Activated CD4-positive, alpha-beta T cell treated with anti-CD3 and anti-CD28 coated beads, Interleukin-2, amount 50 U/mL, for 4 hours (primary cell): Measurements from ENCODE around the gene CCDC9B.

ENCODE experiments used
- DNase-seq, 2 experiments: peaks; one replicate each; pipeline ENCODE4 v3.0.0-alpha.2; 2020

CCDC9B gene

DNA sequence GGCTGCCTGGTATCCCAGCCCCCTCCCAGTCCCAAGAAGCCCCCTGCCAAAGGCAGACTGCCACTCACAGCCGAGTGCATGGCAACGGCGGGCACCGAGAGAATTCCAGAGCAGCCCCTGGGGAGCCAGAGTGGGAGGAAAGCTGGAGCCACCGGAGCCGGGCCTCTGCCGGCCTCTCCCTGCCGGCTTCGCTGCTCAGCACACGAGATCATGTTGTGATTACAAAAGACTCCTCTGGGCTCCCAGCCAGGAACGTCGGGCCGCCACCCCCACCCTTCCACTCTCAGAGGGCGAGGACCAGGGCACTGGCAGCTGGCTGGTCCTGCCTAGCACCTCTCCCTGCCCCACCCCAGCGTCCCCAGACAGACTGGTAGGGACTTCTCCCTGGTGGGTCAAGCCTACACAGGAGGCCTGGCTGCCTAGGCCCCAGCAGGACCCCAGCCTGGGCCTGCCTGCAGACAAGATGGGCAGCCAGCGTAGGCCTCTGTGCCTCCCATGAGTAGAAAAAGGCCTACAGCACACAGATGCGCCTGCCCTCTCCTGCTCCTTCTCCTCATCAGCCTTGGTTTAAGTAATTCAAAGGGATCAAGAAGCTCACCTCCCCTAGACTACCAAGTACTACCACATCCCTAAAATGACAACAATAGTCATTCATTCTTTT, at the start of gene CCDC9B:
CCDC9B (minus strand) TSS at position 200 of the 661 bp plus-strand sequence; CDS start at position 80, 120 bp downstream.
- DNase-seq, result no peak

DNA sequence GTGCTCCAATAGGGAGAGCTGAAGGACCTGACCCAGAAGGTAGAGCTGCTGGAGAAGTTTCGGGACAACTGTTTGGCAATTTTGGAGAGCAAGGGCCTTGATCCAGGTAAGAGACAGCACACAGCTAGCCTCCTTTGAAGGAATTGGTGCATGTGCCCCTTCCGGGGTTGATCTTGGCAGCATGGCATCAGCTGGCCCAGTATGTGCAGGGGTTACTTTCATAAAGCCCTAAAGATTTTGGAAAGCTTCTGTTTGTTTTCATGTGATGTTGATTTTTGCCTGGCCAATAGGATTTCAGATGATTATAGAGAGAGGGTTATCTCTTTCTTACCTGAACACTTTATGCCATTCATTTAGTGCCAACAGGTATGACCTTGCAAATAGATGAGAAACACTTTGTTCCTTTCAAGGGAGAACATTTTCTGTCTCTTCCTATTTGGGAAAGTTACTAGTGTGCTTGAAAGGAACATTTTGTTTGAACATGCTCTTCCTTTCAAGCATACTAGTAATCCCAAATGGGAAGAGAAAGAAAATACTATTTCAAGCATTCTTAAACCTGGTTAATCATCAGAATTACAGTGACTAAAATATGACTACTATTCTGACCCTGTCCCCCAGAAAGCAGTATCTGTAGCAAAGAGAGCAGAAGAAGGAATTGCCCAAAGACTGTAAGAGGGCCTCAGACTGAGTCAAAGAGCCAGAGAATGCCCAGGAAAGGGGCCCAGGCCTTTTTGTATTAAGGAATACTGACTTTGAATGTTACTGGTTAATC, 49.3 kb upstream of the CCDC9B start:
- no peak for DNase-seq

DNA sequence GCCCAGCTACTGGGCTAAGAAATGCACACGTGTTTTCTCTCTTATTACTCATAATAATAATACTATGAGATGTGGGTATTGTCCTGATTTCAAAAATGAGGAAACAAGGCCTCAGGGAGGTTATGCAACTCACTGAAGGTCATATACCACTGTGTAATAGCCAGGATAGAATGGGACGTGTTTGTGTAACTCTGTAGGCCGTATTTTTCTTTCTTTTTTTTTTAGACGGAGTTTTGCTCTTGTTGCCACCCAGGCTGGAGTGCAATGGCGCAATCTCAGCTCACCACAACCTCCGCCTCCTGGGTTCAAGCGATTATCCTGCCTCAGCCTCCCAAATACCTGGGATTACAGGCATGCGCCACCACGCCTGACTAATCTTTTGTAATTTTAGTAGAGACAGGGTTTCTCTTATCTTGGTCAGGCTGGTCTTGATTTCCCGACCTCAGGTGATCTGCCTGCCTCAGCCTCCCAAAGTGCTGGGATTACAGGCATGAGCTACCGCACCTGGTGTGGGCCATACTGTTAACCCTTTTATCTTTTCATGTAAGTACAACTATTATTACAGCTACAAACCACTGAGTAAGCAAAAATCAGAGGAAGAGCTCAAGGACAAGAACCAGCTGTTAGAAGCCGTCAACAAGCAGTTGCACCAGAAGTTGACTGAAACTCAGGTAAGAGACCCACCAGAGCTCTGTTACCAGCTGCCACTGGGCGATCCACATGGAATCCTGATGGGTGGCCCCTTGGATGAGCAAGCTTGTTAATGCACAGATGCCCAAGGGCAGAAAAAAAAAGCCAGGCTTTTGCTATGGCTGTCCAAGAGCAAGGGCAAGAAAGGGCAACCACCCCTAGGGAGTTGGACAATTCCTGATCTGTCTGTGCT, 48.4 kb upstream of the CCDC9B start:
- DNase-seq, result no peak

DNA sequence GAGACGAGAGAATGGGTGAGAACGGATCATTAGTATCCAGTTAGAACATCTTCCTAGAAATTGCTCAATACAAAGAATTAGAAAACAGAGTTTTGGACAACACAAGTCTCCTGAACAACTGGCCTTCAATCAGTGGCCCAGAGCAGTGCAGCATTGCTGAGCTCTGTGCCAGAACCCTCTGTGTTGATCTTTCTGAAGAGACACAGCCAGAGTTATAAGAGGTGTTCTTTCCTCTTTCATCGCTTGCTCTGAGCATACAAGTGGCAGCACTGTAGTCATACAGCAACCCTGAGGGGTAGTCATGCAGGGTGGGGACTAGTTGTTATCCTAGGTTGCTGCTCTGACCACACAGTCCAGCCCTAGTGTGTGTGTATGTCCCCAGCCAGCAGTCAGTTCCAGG, 45.7 kb upstream of the CCDC9B start:
- no peak for DNase-seq

DNA sequence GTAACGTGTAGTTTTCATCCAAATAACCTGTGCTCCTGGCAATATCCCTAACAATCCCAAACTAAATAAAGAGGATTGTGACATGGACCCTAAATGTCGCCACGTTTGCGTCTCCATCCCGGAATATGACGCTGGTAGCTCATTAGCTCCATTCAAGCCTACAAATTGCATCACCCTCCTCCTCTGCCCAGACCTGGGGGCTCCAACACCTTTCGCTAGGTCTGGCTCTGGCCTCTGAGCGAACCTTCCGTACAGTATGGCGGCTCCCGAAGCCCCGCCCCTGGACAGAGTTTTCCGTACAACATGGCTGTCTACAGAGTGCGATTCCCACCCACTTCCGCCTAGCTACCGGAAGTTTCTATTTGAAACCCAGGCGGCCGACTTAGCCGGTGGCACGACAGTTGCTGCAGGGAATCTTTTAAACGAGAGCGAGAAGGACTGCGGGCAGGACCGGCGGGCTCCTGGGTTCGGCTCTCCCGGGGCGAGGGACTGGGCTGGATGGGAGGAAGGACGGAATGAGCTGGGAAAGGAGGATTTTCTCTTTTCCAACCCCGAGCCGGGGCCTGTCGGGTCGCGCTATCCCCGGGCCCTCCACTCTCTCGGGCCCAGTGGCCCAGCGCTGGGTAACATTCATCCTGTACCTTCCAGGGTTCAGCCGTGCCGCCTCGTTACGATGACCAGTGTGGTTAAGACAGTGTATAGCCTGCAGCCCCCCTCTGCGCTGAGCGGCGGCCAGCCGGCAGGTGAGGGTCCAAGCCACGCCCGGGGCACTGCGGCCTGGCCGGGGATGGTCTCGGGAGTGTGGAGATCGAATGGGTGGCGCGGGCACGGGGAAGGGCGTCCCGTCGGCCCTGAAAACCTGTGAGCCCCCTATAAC, 42.1 kb upstream of the CCDC9B start, which contains the start of gene KNSTRN:
KNSTRN (plus strand) TSS at position 142 of the 877 bp plus-strand sequence; CDS start at position 257, 115 bp downstream.
- DNase-seq, result peak; percentile 92 to 93

DNA sequence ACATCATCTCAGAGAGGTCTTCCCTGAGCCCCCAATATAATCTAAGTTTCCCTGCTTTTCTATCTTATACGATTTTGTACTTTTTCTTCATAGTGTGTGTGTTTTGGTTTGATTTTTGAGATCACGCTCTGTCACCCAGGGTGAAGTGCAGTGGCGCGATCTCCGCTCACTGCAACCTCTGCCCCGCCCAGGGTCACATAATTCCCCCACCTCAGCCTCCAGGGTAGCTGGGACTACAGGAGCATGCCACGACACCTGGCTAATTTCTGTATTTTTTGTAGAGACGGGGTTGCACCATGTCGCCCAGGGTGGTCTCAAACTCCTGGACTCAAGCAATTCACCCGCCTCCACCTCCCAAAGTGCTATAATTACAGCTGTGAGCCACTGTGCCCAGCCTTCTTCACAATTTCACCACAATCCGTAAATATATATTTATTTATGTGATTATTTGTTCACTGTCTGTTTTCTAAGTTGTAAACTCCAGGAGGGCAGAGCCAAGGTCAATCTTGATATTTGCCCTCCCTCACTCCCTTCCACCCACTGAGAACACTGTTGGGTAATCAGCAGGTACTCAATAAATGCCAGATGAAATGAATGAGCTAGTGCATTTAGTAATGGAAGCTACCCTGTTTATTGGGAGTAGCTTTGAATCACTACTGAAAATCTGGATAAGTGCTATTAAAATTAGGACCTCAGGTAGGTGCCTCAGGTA, 41.2 kb upstream of the CCDC9B start:
- no peak for DNase-seq

DNA sequence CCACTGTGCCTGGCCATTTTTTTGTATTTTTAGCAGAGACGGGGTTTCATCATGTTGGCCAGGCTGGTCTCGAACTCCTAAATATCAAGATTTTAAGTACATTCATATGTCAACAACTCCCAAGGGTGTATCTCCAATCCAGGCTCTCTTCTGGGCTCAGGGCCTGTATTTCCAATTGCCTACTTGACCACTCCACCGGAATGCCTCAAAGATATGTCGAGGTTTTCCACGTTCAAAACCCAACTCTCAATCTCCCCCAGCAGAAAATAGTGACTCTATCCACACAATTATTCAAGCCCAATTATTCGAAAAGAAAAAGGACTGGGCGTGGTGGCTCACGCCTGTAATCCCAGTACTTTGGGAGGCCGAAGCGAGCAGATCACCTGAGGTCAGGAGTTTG, 39.9 kb upstream of the CCDC9B start:
- no peak for DNase-seq

DNA sequence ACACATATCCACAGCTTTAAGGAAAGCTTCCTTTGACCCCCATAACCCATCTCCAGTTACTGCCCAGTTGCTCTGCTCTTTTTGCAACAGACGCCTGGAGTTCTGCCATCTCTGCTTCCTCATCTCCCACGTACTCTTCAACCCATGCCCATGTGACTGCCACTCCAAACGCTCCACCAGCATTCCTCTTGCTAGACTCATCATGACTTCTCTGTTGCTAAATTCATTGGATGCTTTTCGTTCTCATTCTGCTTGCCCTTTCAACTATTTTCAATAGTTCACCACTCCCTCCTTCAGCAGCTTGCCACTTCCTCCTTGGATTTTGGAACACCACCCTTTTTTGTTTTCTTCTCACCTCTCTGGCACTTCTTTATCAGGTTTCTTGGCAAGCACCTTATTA, 39.1 kb upstream of the CCDC9B start:
- DNase-seq, result no peak

DNA sequence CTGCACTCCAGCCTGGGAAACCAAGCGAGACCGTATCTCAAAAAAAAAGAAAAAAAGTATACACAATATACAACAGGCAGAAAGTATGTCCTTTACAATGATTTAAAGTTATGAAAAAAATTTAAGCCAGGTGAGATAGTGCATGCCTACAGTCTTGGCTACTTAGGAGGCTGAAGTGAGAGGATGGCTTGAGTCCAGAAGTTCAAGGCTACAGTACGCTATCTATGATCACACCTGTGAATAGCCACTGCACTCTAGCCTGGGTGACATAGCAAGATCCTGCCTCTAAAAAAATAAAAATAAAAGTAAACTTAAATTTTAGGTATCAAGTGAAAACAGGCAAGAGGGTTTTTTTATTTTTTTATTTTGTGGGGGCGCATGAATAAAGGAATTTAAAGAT, 38.6 kb upstream of the CCDC9B start:
- no peak for DNase-seq

DNA sequence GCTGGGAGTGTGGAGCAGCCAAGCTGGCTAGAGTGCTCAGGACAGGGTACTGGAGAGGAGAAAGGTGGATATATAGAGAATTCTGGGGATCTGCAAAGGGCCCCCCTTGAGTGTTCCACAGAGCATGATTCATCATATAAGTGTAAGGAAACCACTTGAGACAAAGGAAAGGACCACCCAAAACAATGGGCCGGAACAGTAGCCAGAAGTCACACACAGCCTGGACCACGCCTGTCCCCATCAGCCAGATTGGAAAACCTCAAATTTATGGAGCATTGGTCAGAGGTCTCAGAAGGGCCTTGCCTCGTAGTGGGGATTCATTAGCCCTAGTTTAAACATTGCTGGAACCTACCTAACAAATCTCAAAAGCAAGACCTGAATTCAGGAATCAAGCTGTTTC, 36.9 kb upstream of the CCDC9B start:
- DNase-seq, result no peak

DNA sequence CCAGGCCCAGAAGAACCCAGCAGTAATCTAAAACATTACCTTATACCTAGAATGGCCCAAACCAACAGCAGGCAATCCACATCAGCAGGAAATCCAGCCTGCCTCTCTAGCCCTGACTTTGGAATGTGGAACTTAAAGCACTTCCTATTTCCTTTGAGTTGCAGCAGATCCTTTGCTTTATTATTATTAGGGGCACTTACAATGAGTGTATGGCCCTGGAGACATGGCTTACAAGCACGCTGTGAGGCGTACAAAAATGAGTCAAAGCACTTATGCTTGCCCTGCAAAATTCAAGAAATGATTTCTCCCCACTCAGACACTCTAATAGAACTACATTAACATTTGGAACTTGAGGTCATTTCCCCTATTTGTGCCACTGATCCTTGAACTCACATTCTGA, 32.2 kb upstream of the CCDC9B start:
- no peak for DNase-seq

DNA sequence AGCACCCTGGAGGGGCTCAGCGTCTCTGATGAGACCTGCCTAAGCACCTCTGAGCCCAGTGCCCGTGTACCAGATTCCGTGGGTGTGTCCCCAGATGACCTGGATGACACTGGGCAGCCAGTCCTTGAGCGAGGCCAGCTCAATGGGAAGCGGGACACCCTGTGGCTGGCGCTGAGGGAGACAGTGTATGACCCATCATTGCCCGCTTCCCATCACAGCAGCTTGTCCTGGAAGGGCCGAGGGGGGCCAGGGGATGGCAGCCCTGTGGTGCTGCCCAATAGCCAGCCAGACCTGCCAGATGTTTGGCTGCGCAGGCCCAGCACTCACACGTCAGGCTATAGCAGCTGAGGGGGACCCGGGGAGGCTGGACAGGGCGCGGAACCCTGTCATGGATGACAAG, 29.2 kb upstream of the CCDC9B start:
- no peak for DNase-seq

DNA sequence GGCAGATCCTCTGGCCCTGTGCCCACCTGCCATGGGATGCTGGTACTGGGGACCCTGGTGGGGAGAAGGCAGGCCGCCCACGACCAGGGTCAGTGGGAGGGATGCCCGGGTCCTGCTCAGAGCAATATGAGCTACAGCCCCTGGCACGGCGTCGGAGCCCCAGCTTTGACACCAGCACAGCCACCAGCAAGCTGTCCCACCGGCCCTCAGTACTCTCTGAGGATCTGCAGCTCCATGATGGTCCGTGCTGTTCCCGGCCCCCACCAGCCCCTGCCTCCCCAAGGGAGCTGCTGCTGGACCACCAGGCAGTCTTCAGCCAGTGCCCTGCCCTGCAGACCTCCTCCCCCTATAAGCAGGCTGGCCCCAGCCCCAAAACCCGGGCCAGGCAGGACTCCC, 28.7 kb upstream of the CCDC9B start:
- DNase-seq, result no peak

DNA sequence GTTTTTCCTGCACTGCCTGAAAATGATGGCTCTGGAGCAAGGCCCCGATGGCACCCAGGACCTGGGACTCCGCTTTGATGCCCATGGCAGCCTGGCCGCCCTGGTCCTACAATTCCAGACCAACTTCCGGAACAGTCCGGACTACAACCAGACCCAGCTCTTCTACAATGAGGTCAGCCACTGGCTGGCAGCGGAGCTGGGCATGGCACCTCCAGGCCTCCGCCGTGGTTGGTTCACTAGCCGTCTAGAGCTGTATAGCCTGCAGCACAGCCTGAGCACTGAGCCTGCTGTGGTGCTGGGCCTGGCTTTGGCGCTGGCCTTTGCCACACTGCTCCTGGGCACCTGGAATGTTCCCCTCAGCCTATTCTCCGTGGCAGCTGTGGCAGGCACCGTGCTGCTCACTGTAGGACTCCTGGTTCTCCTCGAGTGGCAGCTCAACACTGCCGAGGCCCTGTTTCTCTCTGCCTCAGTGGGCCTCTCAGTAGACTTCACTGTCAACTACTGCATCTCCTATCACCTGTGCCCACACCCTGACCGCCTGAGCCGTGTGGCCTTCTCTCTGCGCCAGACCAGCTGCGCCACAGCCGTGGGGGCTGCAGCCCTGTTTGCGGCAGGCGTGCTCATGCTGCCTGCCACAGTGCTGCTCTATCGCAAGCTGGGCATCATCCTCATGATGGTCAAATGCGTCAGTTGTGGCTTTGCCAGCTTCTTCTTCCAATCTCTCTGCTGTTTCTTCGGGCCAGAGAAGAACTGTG, 28.2 kb upstream of the CCDC9B start:
- DNase-seq, result no peak

DNA sequence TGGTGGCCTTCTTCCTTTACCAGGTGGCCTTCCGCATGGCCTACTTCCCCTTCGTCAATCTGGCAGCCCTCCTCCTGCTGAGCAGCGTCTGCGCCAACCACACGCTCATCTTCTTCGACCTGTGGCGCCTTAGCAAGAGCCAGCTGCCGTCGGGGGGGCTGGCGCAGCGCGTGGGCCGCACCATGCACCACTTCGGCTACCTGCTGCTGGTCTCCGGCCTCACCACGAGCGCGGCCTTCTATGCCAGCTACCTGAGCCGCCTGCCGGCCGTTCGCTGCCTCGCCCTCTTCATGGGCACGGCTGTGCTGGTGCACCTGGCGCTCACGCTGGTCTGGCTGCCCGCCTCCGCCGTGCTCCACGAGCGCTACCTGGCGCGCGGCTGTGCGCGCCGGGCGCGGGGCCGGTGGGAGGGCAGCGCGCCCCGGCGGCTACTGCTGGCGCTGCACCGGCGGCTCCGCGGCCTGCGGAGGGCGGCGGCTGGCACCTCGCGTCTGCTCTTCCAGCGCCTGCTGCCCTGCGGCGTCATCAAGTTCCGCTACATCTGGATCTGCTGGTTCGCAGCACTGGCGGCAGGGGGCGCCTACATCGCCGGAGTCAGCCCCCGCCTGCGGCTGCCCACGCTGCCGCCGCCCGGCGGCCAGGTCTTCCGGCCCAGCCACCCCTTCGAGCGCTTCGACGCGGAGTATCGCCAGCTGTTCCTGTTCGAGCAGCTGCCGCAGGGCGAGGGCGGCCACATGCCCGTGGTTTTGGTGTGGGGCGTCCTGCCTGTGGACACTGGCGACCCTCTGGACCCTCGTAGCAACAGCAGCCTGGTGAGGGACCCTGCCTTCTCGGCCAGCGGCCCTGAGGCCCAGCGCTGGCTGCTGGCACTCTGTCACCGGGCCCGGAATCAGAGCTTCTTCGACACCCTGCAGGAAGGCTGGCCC, 27.2 kb upstream of the CCDC9B start:
- peak; percentile 75 to 83 for DNase-seq

DNA sequence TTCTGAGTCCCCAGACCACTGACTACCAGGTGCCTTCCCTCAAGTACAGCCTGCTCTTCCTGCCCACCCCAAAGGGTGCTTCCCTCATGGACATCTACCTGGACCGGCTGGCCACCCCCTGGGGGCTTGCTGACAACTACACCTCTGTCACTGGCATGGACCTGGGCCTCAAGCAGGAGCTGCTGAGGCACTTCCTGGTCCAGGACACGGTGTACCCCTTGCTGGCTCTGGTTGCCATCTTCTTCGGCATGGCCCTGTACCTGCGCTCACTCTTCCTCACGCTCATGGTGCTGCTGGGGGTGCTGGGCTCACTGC, 26.6 kb upstream of the CCDC9B start:
- no peak for DNase-seq

DNA sequence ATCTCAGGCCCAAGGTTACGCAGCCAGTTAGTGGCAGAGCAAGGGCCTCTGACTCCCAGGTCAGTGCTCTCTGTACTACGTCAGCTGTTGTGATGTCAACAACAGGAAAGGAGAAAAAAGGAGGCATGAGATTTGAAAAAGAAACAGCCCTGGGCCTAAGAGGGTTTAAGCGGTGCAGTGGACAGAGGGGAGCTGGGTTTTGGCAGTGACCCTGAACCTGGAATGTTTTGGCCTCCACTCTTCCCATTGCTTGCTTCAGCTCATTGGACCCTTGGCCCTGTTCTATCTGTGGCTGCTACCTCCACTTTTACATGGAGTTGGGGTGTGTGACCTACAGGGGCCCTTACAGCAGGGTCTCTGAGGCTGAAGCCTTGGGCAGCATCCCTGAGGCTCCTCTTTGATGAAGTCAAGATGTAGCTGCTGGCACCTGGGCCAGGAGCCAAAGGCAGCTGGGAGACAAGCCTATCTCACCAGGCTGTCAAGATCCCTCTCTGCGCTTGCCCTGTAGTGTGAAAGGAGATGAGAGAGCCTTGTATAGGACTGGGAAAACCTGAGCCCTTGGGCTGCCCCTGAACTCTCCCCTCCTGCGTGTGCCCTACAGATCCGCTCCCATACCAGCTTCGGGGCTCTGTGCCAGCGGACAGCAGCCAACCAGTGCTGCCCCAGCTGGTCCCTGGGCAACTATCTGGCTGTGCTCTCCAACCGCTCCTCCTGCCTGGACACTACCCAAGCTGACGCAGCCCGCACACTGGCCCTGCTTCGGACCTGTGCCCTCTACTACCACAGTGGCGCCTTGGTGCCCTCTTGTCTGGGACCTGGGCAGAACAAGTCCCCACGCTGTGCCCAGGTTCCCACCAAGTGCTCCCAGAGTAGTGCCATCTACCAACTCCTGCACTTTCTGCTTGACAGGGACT, 26.0 kb upstream of the CCDC9B start:
- no peak for DNase-seq

DNA sequence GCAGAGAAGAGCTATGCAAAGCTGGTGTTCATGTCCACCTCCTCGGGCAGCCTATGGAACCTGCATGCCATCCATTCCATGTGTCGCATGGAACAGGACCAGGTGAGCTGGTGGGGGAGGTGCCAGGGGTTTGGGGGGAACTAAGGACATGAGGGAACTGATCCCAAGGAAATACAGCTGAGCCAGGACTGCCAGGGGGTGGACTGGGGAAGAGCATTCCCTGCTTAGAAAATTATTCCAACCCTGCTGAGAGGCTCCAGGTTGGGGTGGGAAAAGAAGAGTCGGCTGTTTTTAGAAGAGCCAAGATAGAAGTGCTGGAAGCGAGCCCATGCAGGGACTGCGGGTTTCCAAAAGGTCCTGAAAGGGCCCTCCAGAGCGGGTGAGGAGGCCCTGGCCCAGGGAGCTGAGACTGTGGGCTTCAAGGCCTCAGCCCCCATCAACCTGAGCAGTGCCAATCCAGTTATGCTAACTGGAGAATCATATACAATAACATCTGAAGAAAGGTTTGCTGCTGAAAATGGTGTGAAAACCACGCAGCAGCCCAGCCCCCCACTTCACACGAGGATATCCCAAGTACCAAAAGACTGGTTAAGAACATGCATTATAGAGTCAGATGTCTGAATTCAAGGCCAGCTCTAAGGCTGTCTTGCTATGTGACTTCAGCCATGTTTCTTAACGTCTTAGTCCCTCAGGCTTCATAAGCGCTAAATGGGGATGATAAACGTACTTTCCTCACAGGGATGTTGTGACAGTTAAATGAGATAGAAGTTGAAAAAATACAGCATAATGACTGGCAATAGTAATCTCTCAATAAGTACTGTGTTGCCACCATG, 25.1 kb upstream of the CCDC9B start:
- DNase-seq, result no peak
